Neuron (in vitro differentiated cells): ENCODE results near the gene SBK2.

Experiments used
- H2AFZ ChIP-seq: one replicate; pipeline ENCODE4 v1.6.1; 2013; ENCODE audit warnings: low read depth, mild to moderate bottlenecking, inconsistent platforms, low read length, moderate library complexity
- H3K27me3 ChIP-seq: one replicate; pipeline ENCODE4 v1.6.1; 2013; ENCODE audit warnings: low read length; ENCODE audit not compliant: insufficient read depth
- H3K36me3 ChIP-seq: one replicate; pipeline ENCODE4 v1.6.1; 2013; ENCODE audit warnings: low read length; ENCODE audit not compliant: insufficient read depth
- H3K4me1 ChIP-seq: one replicate; pipeline ENCODE4 v1.6.1; 2013; ENCODE audit warnings: low read length; ENCODE audit not compliant: insufficient read depth
- H3K4me3 ChIP-seq: 2 replicates; pipeline ENCODE4 v1.5.1; 2013; ENCODE audit warnings: mild to moderate bottlenecking, low read length, moderate library complexity
- H3K9me3 ChIP-seq: one replicate; pipeline ENCODE4 v1.6.1; 2013; ENCODE audit warnings: low read length

The SBK2 gene

GRCh38 chr19:55488986-55489710 lies 47.8 kb downstream of the SBK2 start:
- H3K27me3 ChIP-seq = no peaks in the 10 kb centered on the region
- no peaks in the 10 kb centered on the region for H3K9me3 ChIP-seq
- H2AFZ ChIP-seq = no peak overlapping the region
- peaks cover 54% of the 10 kb centered on the region for H3K4me1 ChIP-seq
- H3K4me3 ChIP-seq = no peak overlapping the region
- H3K36me3 ChIP-seq = no peaks in the 10 kb centered on the region

- Histone ChIP-seq H2AFZ (no peak within 1 kb of the TSS), H3K4me1 (peaks cover 60% of the 10 kb centered on the region)
These were observed 48.8 kb downstream of the SBK2 start, which contains the start of gene SSC5D for GRCh38 chr19:55487924-55488687. TSS of gene SSC5D (plus strand) at chr19:55488436. CDS start at chr19:55488590, 154 bp downstream.

DNA sequence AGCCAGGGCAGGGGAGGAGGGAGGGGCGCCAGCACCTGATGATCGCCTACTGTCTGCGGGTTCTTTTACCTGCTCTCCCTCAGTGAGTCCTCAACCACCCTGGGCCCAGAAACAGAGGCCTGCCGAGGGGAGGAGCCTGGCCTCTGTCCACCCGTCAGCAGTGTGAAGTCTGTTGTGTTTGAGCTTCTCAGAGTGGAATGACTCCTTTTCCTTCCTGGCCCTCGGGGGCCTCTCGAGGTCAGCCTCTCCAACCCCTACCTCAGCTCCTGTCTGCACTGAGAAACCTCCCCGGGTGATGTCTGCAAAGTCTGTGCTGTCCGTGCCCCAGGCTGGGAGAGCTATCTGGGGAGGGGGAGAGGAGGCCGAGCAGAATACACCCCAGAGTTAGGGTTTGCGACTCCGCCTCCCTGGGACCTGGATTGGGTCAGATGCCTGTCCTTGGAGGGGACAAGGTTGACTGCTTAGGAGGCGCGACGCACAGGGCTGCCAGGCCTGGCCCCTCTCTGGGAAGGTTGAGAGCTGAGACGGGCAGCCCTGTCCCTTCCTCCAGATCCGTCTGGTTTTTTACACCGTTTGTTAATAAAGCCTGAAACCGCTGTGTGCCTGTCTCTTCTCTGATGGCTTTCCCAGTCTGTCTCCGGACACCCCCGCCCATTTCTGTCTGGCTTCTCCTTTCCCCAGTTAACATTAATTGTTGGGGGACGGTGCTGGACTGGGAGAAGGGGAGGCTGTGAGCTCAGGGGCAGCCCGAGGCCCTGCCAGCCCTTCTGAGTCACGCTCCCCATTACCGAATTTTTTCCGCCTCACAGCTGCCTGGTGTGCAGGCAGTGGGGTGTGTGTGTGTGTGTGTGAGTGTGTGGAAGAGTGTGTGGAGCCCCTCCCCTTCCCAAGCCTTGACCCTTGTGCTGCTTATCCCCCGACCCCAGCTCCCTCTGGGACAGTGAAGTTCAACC lies 49.7 kb downstream of the SBK2 start:
- Histone ChIP-seq H2AFZ (no peak overlapping the region), H3K27me3 (no peaks in the 10 kb centered on the region), H3K36me3 (peaks cover 3% of the 10 kb centered on the region), H3K4me3 (peak overlapping the region; percentile 1), H3K9me3 (no peaks in the 10 kb centered on the region), H3K4me1 (peaks cover 60% of the 10 kb centered on the region)

More at GRCh38 chr19:55487924-55488687, 48.8 kb downstream of the SBK2 start, which contains the start of gene SSC5D:
- H3K36me3 ChIP-seq = no peaks in the 10 kb centered on the region
- no peaks in the 10 kb centered on the region for H3K27me3 ChIP-seq
- peak within 1 kb of the TSS; percentile 17 for H3K4me3 ChIP-seq
- no peaks in the 10 kb centered on the region for H3K9me3 ChIP-seq

DNA sequence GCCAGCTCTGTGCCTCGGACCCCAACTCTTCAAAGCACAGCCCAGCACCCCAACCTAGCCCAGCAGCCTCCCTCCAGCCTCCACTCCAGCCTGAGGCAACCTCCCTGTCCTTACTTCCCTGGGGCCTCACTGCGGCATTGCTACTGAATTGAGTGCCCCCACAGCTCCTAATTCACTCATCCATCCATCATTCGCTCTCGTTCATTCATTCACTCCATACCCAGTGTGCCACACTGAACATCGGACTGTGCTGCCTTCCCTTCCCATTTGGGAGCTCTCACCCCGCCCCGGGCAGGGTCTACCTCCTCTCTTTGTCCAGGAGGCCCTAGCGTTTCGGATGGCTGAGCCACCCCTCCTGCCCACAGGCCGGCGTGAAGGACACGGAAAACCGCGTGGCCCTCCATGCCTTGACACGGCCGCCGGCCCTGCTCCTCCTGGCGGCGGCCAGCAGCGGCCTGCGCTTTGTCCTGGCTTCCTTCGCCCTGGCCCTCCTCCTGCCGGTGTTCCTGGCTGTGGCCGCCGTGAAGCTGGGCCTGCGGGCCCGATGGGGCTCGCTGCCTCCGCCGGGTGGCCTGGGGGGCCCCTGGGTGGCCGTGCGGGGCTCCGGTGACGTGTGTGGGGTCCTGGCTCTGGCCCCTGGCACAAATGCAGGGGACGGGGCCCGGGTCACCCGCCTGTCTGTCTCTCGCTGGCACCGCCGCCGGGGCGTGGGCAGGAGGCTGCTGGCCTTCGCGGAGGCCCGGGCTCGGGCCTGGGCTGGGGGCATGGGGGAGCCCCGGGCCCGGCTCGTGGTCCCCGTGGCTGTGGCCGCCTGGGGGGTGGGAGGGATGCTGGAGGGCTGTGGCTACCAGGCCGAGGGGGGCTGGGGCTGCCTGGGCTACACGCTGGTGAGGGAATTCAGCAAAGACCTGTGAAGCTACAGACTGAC lies 50.6 kb downstream of the SBK2 start:
- Histone ChIP-seq H3K4me1 (peaks cover 60% of the 10 kb centered on the region), H3K4me3 (peak overlapping the region; percentile 67)

DNA sequence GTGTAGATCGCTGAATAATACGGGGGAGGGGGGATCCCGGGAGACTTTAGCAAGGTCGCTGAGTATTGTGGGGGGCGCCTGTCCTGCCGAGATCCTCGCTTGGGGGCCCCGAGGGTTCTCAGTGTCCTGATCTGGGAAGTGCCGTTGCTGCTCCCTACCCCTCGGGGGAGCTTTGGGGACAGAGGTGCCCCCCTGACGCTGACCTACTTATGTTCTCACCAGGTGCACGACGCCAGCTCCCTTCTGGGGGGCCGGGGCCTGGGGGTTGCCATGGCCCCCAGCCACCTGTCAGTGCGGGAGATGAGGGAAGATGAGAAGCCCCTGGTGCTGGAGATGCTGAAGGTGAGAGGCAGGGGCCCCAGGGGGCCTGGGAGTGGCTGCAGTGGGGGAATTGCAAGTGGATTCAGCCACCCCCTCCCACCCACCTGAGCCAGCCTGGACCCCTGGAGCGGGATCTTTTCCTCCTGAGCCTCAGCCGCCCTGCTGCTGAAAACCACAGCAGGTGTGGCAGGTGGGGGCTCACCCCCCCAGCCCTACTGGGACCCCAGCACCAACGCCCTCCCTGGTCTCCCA lies 51.4 kb downstream of the SBK2 start:
- peaks cover 3% of the 10 kb centered on the region for H3K36me3 ChIP-seq
- H2AFZ ChIP-seq = peak overlapping the region; percentile 66
- H3K27me3 ChIP-seq = no peaks in the 10 kb centered on the region
- H3K9me3 ChIP-seq = no peaks in the 10 kb centered on the region
- H3K4me3 ChIP-seq = peak overlapping the region; percentile 67
- H3K4me1 ChIP-seq = peaks cover 56% of the 10 kb centered on the region

More for the DNA sequence above, 50.6 kb downstream of the SBK2 start:
- H3K27me3 ChIP-seq = no peaks in the 10 kb centered on the region
- no peaks in the 10 kb centered on the region for H3K9me3 ChIP-seq
- peaks cover 3% of the 10 kb centered on the region for H3K36me3 ChIP-seq
- H2AFZ ChIP-seq = no peak overlapping the region

GRCh38 chr19:55484593-55485438 lies 52.1 kb downstream of the SBK2 start, which contains the start of gene NAT14:
TSS of gene NAT14 (plus strand) at chr19:55485188. CDS start at chr19:55485709, 521 bp downstream.
- Histone ChIP-seq H3K4me3 (peak within 1 kb of the TSS; percentile 67), H3K36me3 (peaks cover 3% of the 10 kb centered on the region), H3K9me3 (no peaks in the 10 kb centered on the region), H3K4me1 (peaks cover 56% of the 10 kb centered on the region), H3K27me3 (no peaks in the 10 kb centered on the region), H2AFZ (peak within 1 kb of the TSS; percentile 66)

GRCh38 chr19:55483706-55484592 lies 53.0 kb downstream of the SBK2 start:
- Histone ChIP-seq H3K36me3 (peaks cover 3% of the 10 kb centered on the region), H3K4me1 (peaks cover 49% of the 10 kb centered on the region), H3K4me3 (peak overlapping the region; percentile 67), H2AFZ (peak overlapping the region; percentile 66), H3K9me3 (no peaks in the 10 kb centered on the region), H3K27me3 (no peaks in the 10 kb centered on the region)

DNA sequence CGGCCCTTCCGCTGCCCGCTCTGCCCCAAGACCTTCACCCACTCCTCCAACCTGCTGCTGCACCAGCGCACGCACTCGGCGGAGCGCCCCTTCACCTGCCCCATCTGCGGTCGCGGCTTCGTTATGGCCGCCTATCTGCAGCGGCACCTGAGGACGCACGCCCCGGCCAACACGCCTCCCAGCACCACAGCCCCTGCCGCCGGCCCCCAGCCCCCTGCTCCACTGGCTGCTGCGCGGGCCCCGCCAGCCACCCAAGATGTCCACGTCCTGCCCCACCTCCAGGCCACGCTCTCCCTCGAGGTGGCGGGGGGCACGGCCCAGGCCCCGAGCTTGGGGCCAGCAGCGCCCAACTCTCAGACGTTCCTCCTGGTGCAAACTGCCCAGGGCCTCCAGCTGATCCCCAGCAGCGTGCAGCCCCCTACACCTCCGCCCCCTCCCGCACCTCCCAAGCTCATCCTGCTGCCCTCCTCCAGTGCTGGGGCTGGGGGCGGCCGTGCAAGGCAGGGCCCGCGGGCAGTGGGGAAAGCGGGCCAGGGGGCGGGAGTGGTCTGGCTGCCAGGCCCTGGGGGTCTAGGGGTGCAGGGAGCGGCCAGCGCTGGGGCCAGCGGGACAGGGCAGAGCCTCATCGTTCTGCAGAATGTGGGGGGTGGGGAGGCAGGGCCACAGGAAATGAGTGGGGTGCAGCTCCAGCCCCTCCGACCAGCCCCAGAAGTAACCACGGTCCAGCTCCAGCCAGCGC lies 53.8 kb downstream of the SBK2 start:
- H2AFZ ChIP-seq = no peak overlapping the region
- peaks cover 3% of the 10 kb centered on the region for H3K36me3 ChIP-seq
- no peak overlapping the region for H3K4me3 ChIP-seq
- peaks cover 45% of the 10 kb centered on the region for H3K4me1 ChIP-seq
- no peaks in the 10 kb centered on the region for H3K9me3 ChIP-seq
- no peaks in the 10 kb centered on the region for H3K27me3 ChIP-seq

DNA sequence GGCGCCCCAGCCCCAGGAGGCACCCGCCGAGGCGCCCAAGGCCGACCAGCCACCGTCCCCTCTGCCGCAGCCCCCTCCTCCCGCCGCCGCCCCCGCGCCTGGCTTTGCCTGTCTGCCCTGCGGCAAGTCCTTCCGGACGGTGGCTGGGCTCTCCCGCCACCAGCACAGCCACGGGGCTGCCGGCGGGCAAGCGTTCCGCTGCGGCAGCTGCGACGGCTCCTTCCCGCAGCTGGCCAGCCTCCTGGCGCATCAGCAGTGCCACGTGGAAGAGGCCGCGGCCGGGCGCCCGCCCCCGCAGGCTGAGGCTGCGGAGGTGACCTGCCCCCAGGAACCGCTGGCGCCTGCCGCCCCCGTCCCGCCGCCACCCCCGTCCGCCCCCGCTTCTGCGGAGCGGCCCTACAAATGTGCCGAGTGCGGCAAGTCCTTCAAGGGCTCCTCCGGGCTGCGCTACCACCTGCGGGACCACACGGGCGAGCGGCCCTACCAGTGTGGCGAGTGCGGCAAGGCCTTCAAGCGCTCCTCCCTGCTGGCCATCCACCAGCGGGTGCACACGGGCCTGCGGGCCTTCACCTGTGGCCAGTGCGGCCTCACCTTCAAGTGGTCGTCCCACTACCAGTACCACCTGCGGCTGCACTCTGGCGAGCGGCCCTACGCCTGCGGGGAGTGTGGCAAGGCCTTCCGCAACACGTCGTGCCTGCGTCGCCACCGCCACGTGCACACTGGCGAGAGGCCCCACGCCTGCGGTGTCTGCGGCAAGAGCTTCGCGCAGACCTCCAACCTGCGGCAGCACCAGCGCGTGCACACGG lies 54.6 kb downstream of the SBK2 start:
- Histone ChIP-seq H3K36me3 (peaks cover 3% of the 10 kb centered on the region), H3K9me3 (no peaks in the 10 kb centered on the region), H3K27me3 (no peaks in the 10 kb centered on the region), H2AFZ (no peak overlapping the region), H3K4me3 (no peak overlapping the region), H3K4me1 (peaks cover 43% of the 10 kb centered on the region)
